ENCODE measurements around the gene CDH2. TPM values are rescaled to one million over a fixed set of nuclear protein-coding genes. Genes with fewer than 3 reads are reported as not detected.
A peak's percentile ranks its signal among the peaks of the same experiment; 100 is the strongest.

CDH2 gene
- total and polyA plus RNA-seq, 4 donors: 14.2 to 49.5 (median 26.4) TPM

DNA sequence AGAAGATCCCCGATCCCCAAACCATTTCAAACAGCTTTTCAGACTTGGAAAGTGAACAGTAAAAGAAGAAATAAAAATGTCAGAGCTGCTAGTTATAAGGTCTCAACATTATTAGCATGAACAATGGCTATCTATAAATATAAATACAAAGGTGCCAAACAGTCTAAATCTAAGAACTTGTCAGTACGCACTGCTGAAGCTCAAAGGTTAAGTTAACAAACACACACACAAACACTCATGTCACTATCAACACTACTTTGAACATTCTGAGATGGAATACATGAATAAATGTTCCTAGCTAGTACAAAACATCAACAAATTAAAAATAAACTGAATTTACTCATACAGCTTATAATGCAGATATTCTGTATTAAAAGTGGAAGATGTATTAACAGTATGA lies 108.7 kb downstream of the CDH2 start:
- DNase-seq (ENCODE audit: low spot score): no peak
- no peaks in the 10 kb centered on the region for H3K36me3 ChIP-seq (ENCODE audit: control insufficient read depth in 4 of 4, insufficient read depth in 3 of 4, low read depth in 1 of 4, low read length in 3 of 4)

DNA sequence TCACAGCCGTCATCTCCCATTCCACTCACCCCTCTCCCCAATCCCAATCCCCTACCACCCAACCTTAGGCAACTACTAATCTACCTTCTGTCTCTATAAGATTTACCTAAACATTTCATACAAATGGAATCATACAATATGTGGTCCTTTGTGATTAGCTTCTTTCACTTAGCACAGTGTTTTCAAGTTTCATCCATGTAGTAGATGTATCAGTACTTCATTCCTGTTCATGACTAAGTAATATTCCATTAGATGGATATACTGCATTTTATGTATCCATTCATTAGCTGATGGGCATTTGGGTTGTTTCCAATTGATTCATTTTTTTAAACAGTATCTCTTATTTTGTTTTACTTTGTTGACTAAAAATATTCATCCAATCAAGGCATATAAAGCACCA lies 109.6 kb downstream of the CDH2 start:
- Histone ChIP-seq H3K27ac (ENCODE audit: low read depth in 1 of 2, low read length in 2 of 2) (no peak overlapping the region), H3K36me3 (ENCODE audit: control insufficient read depth in 4 of 4, insufficient read depth in 3 of 4, low read depth in 1 of 4, low read length in 3 of 4) (no peaks in the 10 kb centered on the region), H3K4me1 (ENCODE audit: control insufficient read depth in 4 of 4, insufficient read depth in 4 of 4, low read length in 3 of 4) (peaks cover 0 to 19% (median under 1%) of the 10 kb centered on the region in 4 donors), H3K9ac (ENCODE audit: low read depth in 1 of 2, low read length in 2 of 2) (no peak overlapping the region), H3K9me3 (ENCODE audit: control insufficient read depth in 4 of 4, low read length in 3 of 4) (no peaks in the 10 kb centered on the region), H3K4me3 (ENCODE audit: low read depth in 1 of 3, low read length in 3 of 3) (no peak overlapping the region), H3K27me3 (ENCODE audit: control insufficient read depth in 4 of 4, insufficient read depth in 4 of 4, low read length in 3 of 4) (no peaks in the 10 kb centered on the region)
- no peak for DNase-seq (ENCODE audit: low spot score)
- TF ChIP-seq, protein P1, sequence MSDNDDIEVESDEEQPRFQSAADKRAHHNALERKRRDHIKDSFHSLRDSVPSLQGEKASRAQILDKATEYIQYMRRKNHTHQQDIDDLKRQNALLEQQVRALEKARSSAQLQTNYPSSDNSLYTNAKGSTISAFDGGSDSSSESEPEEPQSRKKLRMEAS (IDR thresholded peaks at IDR 0.05): no peak
- TF ChIP-seq, protein P2, sequence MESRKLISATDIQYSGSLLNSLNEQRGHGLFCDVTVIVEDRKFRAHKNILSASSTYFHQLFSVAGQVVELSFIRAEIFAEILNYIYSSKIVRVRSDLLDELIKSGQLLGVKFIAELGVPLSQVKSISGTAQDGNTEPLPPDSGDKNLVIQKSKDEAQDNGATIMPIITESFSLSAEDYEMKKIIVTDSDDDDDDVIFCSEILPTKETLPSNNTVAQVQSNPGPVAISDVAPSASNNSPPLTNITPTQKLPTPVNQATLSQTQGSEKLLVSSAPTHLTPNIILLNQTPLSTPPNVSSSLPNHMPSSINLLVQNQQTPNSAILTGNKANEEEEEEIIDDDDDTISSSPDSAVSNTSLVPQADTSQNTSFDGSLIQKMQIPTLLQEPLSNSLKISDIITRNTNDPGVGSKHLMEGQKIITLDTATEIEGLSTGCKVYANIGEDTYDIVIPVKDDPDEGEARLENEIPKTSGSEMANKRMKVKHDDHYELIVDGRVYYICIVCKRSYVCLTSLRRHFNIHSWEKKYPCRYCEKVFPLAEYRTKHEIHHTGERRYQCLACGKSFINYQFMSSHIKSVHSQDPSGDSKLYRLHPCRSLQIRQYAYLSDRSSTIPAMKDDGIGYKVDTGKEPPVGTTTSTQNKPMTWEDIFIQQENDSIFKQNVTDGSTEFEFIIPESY (IDR thresholded peaks at IDR 0.05): no peak
- TF ChIP-seq HNF4A (conservative IDR thresholded peaks at IDR 0.05) (no peak), RAD21 (IDR thresholded peaks at IDR 0.05) (no peak), GABPA (IDR thresholded peaks at IDR 0.05 in 1 of 2, conservative IDR thresholded peaks at IDR 0.05 in 1 of 2) (no peak), YY1 (IDR thresholded peaks at IDR 0.05) (no peak), TAF1 (conservative IDR thresholded peaks at IDR 0.05) (no peak), EGR1 (IDR thresholded peaks at IDR 0.05; ENCODE audit: low read depth in 2 of 2) (no peak), SP1 (IDR thresholded peaks at IDR 0.05) (no peak), NR2F2 (IDR thresholded peaks at IDR 0.05) (no peak)
- TF ChIP-seq, protein P3, sequence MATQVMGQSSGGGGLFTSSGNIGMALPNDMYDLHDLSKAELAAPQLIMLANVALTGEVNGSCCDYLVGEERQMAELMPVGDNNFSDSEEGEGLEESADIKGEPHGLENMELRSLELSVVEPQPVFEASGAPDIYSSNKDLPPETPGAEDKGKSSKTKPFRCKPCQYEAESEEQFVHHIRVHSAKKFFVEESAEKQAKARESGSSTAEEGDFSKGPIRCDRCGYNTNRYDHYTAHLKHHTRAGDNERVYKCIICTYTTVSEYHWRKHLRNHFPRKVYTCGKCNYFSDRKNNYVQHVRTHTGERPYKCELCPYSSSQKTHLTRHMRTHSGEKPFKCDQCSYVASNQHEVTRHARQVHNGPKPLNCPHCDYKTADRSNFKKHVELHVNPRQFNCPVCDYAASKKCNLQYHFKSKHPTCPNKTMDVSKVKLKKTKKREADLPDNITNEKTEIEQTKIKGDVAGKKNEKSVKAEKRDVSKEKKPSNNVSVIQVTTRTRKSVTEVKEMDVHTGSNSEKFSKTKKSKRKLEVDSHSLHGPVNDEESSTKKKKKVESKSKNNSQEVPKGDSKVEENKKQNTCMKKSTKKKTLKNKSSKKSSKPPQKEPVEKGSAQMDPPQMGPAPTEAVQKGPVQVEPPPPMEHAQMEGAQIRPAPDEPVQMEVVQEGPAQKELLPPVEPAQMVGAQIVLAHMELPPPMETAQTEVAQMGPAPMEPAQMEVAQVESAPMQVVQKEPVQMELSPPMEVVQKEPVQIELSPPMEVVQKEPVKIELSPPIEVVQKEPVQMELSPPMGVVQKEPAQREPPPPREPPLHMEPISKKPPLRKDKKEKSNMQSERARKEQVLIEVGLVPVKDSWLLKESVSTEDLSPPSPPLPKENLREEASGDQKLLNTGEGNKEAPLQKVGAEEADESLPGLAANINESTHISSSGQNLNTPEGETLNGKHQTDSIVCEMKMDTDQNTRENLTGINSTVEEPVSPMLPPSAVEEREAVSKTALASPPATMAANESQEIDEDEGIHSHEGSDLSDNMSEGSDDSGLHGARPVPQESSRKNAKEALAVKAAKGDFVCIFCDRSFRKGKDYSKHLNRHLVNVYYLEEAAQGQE (IDR thresholded peaks at IDR 0.05): no peak
- TF ChIP-seq, protein P4, sequence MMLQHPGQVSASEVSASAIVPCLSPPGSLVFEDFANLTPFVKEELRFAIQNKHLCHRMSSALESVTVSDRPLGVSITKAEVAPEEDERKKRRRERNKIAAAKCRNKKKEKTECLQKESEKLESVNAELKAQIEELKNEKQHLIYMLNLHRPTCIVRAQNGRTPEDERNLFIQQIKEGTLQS (IDR thresholded peaks at IDR 0.05): no peak
- 89% methylated on average over 1 of the region's 1 CpG for WGBS

More for the DNA sequence above, 108.7 kb downstream of the CDH2 start:
- H3K27me3 ChIP-seq (ENCODE audit: control insufficient read depth in 4 of 4, insufficient read depth in 4 of 4, low read length in 3 of 4): no peaks in the 10 kb centered on the region
- TF ChIP-seq SP1 (IDR thresholded peaks at IDR 0.05) (peak; percentile 6), GABPA (IDR thresholded peaks at IDR 0.05 in 1 of 2, conservative IDR thresholded peaks at IDR 0.05 in 1 of 2) (no peak), JUND (IDR thresholded peaks at IDR 0.05) (no peak), HNF4A (conservative IDR thresholded peaks at IDR 0.05) (peak; percentile 52 to 72), RXRA (IDR thresholded peaks at IDR 0.05) (peak in 1 of 2 donors; percentile 23), YY1 (IDR thresholded peaks at IDR 0.05) (no peak)
- TF ChIP-seq, protein P4 (IDR thresholded peaks at IDR 0.05): no peak
- TF ChIP-seq, protein P3 (IDR thresholded peaks at IDR 0.05): no peak
- H3K4me3 ChIP-seq (ENCODE audit: low read depth in 1 of 3, low read length in 3 of 3): no peak overlapping the region
- no peak overlapping the region for H3K9ac ChIP-seq (ENCODE audit: low read depth in 1 of 2, low read length in 2 of 2)
- no peaks in the 10 kb centered on the region for H3K9me3 ChIP-seq (ENCODE audit: control insufficient read depth in 4 of 4, low read length in 3 of 4)
- no peak overlapping the region for H3K27ac ChIP-seq (ENCODE audit: low read depth in 1 of 2, low read length in 2 of 2)
- 66% methylated on average over 2 of the region's 2 CpGs for WGBS
- H3K4me1 ChIP-seq (ENCODE audit: control insufficient read depth in 4 of 4, insufficient read depth in 4 of 4, low read length in 3 of 4): peaks cover 0 to 19% (median 1%) of the 10 kb centered on the region in 4 donors
